Measurements from ENCODE around the gene ZNF276.

Gene ZNF276

GRCh38 chr16:89732142-89732917 lies 11.0 kb downstream of the ZNF276 start:
- no peak for DNase-seq (ENCODE audit: low read depth, low spot score)
- TF ChIP-seq CTCF (IDR thresholded peaks at IDR 0.05; ENCODE audit: low read depth, low read length) = no peak
- no peak overlapping the region for H3K4me3 ChIP-seq (ENCODE audit: low read depth, low read length)
- in situ Hi-C loops (cut with HindIII; ENCODE audit: low sequenced_read_pairs) = no loop called here

GRCh38 chr16:89732918-89733242 lies 11.5 kb downstream of the ZNF276 start:
- no peak for TF ChIP-seq CTCF (IDR thresholded peaks at IDR 0.05; ENCODE audit: low read depth, low read length)
- DNase-seq (ENCODE audit: low read depth, low spot score) = no peak
- H3K4me3 ChIP-seq (ENCODE audit: low read depth, low read length) = no peak overlapping the region
- in situ Hi-C loops (cut with HindIII; ENCODE audit: low sequenced_read_pairs) = no loop called here

GRCh38 chr16:89733322-89733721 lies 12.0 kb downstream of the ZNF276 start:
- in situ Hi-C loops (cut with HindIII; ENCODE audit: low sequenced_read_pairs) = no loop called here
- TF ChIP-seq CTCF (IDR thresholded peaks at IDR 0.05; ENCODE audit: low read depth, low read length) = no peak
- no peak overlapping the region for H3K4me3 ChIP-seq (ENCODE audit: low read depth, low read length)
- no peak for DNase-seq (ENCODE audit: low read depth, low spot score)

- no peak for DNase-seq (ENCODE audit: low read depth, low spot score)
- no peak for TF ChIP-seq CTCF (IDR thresholded peaks at IDR 0.05; ENCODE audit: low read depth, low read length)
- no peak overlapping the region for H3K4me3 ChIP-seq (ENCODE audit: low read depth, low read length)
- in situ Hi-C loops (cut with HindIII; ENCODE audit: low sequenced_read_pairs) = no loop called here
Observed at GRCh38 chr16:89733792-89734191, 12.5 kb downstream of the ZNF276 start.

GRCh38 chr16:89736554-89736953 lies 15.2 kb downstream of the ZNF276 start:
- no peak for DNase-seq (ENCODE audit: low read depth, low spot score)
- no peak overlapping the region for H3K4me3 ChIP-seq (ENCODE audit: low read depth, low read length)
- in situ Hi-C loops (cut with HindIII; ENCODE audit: low sequenced_read_pairs) = no loop called here
- TF ChIP-seq CTCF (IDR thresholded peaks at IDR 0.05; ENCODE audit: low read depth, low read length) = no peak

GRCh38 chr16:89737341-89738071 lies 16.2 kb downstream of the ZNF276 start:
- no peak for TF ChIP-seq CTCF (IDR thresholded peaks at IDR 0.05; ENCODE audit: low read depth, low read length)
- DNase-seq (ENCODE audit: low read depth, low spot score) = no peak
- no peak overlapping the region for H3K4me3 ChIP-seq (ENCODE audit: low read depth, low read length)
- in situ Hi-C loops (cut with HindIII; ENCODE audit: low sequenced_read_pairs) = no loop called here

Measured in astrocyte of the spinal cord (primary cell).